ENCODE results near the gene ZBTB44.
A peak's percentile ranks its signal among the peaks of the same experiment; 100 is the strongest.

ZBTB44 gene

DNA sequence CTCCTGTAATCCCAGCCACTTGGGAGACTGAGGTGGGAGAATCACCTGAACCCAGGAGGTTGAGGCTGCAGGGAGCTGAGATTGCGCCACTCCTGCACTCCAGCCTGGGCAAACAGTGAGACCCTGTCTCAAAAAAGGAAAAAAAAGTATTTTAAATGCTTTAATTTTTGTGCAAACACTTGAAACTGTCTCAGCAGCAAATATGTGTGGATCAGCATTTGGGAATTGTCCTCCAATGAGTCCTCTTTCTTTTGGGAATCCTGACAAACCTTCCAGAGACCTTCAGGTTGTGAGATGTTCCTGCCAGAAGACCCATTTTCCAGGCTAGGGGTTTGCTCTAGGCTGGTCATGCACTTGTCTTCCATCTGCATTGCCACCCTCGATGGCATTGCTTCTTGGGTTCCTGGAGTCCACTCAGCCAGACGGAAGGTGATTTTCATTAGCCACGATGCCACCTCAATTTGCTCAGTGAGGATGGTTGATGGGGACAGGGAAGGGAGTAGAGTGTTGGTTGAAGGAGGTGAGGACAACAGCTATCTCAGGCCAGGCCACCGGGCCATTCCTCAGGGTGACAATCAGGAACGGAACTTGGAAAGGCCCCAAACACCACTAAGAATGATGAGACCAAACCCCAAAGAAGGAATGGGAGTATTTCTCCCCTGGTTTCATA lies 99.7 kb downstream of the ZBTB44 start:
- DNase-seq (ENCODE audit: low spot score): no peak

DNA sequence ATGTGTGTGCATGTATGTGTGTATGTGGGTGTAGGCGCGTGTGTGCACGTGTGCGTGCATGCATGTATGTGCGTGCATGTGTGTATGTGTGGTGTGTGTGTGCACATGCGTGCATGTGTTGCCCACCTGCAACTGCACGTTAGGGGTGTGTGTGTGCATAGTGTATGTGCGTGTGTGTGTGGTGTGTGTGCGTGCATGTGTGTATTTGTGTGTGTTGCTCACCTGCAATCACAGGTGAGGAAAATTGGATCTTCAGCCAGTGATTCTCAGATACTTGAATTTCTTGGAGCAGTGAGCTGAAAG lies 100.8 kb downstream of the ZBTB44 start:
- DNase-seq (ENCODE audit: low spot score): no peak

DNA sequence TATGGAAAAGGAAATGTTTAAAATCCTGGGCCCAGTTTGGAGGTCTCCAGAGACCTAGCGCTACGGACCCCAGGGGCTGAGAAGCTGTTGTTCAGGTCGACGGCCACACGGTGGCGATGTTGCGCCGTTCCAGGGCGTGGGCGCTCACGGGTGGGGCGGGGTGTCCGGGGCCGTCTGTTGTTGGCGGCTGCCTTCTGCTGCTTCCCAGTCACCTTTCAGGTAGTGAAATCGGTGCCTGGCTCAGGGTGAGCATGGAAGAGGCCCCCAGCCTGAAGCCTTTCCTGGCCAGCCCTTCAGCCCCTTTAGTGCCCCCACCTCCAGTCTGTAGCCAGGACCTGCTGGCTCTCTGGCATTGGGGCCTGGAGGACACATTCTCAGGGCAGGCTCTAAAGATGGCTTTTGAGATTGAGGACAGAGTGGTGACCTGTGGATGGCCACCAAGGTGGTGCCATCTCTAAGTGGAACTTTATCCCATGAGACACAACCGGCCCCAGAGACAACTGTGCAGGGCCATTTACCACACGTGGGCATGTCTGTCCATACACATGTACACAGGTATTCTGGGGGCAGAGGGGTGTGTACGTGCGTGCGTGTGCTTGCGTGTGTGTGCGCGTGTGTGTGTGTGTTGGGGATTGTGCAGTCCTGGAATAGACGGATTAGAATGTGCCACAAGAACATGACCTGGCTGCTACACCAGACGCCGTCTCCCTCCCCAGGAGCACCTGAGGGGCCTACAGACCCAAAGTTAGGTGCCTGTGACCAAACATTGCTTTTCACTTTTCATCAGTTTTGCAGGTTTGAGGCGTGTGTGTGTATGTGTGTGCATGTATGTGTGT lies 101.4 kb downstream of the ZBTB44 start:
- DNase-seq (ENCODE audit: low spot score): peak; percentile 22

DNA sequence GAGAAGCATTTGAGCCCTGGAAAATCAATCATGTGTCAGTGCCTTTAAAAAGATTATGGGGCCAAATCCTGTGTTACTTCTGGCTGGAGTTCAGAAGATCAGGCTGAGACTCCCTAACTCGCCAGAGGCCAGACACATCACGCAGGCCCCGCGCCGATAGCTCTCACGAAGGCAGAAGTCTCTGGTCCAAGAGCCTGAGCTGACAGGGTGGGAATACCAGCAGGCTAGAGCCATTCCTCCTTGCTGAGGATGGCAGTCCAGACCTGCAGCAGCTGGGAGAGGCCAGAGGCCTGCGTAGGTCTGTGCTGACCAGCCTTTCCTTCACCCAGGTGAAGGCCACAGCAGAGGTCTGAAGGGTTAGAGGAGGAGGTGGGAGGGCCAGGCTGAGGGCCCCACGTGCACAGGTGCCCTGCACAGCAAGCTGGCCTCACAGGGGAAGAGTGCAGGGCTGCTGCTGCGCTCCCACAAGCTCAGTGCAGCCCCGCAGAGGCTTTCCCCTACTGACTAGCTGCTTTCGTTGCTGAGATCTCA lies 102.2 kb downstream of the ZBTB44 start:
- DNase-seq (ENCODE audit: low spot score): no peak

DNA sequence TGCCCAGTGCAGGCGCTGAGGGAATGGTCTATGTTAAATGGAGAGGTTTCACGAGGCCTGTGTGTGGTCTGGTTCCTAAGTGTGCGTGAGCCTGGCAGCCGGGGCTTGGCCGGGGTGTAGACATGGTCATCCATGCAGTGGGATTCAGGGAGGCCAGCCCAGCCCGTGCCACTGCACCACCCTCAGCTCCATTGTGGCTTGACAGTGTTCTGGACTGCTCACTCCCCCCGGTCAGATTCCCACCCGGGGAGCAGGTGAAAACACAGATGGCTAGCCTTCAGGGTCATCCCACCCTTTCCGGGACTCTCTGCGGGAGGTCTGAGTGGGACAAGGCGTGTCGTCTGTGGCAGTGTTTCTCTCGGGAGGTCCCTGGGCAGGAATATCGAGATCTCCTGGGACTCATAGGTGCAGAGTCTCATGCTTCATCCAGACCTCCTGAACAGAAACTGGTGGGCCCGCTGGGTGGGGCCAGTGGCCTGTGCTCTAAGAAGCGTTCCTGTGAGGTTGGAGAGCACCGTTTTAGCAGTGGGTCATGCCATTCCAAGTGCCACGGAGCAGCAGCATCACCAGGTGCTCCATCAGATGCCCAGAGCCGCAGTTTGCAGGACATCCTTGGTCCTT lies 102.8 kb downstream of the ZBTB44 start:
- DNase-seq (ENCODE audit: low spot score): no peak

DNA sequence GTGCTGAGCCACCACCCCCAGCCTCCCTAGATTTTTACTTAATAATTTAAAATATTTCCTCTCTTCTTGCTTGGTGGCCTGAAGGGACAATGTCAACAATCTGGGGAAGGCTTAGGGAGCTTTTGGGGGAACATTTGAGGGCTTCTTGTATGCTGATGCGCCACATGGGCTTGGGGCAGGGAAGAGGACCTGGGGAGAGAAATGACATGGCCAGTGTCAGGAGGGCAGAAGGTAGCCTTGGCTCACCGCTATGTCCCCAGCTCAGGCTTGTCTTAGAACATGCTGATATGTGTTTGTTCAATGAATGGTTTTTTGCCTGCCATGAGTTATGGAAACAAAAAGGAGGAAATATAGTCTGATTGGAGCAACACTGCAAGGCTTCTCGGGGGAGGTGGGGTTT lies 103.6 kb downstream of the ZBTB44 start:
- DNase-seq (ENCODE audit: low spot score): no peak

DNA sequence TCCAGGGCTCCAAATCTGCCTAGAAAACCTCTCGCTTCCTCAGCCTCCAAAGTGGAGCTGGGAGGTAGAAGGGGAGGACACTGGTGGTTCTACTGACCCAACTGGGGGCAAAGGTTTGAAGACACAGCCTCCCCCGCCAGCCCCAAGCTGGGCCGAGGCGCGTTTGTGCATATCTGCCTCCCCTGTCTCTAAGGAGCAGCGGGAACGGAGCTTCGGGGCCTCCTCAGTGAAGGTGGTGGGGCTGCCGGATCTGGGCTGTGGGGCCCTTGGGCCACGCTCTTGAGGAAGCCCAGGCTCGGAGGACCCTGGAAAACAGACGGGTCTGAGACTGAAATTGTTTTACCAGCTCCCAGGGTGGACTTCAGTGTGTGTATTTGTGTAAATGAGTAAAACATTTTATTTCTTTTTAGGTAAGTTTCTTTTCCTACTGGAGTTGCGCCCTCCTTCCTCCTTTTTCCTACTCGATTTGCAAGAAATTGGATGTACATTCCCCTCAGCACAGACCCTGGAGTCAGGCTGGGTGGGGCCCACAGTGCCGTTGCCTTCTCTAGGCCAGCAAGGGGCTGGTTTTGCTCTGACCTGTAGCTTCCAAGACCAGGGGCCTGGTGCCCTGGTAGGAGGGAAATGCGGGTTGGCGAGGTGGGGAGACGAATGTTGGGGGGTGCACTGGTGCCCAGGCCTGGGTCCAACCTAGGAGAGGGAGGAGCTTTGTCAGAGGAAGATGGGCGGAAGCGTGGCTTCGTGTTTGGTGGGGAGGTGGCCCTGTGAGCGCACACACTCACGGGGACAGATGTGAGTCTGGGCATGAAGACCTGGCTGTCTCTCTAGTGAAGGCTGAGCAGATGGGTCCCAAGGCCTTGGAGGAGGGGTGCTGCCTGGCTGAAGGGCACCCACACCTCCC lies 104.5 kb downstream of the ZBTB44 start:
- no peak for DNase-seq (ENCODE audit: low spot score)

DNA sequence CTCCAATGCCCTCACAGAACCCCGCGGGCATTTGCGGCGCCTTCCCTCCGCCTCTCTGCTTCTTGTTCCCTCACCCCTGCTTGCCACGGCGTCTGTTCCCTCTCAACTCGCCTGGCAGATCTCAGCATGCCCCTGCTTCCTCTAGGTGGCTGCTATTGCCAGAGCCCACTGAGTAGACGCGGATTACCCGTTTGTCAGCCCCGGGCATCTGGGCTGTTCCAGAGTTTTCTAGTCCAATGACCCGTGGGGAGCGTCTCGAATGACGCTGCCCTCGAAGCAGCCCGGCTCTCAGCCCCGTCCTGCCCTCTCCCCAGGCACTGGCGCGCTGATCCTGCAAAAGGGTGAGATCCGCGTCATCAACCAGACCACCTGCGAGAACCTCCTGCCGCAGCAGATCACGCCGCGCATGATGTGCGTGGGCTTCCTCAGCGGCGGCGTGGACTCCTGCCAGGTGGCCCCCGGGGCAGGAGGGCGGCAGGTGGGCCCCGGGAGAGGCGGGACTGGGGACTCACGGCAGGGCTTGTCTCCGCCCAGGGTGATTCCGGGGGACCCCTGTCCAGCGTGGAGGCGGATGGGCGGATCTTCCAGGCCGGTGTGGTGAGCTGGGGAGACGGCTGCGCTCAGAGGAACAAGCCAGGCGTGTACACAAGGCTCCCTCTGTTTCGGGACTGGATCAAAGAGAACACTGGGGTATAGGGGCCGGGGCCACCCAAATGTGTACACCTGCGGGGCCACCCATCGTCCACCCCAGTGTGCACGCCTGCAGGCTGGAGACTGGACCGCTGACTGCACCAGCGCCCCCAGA lies 105.4 kb downstream of the ZBTB44 start:
- DNase-seq (ENCODE audit: low spot score): no peak

DNA sequence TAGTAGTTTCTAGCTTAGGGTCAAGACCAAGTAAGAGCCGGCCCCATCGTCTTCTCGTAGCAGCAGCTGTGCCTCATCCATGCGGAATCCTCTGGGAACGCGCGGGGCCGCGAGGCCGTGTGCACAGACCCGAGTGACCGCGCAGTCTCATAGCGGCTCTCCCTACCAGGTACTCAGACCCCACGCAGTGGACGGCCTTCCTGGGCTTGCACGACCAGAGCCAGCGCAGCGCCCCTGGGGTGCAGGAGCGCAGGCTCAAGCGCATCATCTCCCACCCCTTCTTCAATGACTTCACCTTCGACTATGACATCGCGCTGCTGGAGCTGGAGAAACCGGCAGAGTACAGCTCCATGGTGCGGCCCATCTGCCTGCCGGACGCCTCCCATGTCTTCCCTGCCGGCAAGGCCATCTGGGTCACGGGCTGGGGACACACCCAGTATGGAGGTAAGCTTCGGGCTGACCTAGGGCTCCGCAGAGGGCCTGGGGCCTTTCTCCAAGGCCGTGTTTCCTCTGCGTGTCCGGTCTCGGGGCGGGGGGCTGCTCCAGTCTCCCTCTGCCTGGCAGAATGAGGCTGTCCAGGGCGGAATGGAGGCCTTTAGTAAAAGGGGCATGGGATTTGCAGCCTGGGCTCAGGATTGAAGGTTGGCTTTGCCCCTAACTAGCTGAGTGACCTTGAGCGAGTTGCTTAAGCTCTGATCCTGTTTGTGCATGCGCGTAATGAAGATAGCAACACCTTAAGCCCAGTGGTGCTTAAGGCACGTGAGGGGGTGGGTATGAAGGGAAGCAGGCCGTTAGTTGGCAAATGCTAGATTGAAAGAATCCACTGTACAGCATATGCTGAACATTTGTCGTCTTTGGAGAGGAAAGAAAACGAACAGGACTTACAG lies 106.2 kb downstream of the ZBTB44 start:
- DNase-seq (ENCODE audit: low spot score): no peak

DNA sequence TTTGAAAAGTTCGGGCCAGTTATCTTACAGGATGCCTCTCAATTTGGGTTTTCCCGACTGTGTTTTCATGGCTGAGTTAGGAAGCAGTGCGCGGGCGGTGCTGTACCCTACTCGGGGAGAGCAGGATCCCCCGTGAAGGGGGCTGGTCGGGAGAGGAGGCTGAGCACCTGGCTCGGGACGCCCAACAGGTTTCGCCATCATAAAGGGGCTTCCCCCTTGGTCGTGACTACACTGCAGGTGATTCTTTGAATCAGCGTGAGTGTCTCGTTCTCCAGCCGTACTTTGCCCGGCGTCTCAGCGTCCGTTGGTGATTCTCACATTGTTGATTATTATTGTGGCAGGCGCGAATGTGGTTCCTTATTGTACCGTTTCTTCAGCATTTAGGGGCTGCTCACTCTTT lies 108.6 kb downstream of the ZBTB44 start:
- no peak for DNase-seq (ENCODE audit: low spot score)

DNA sequence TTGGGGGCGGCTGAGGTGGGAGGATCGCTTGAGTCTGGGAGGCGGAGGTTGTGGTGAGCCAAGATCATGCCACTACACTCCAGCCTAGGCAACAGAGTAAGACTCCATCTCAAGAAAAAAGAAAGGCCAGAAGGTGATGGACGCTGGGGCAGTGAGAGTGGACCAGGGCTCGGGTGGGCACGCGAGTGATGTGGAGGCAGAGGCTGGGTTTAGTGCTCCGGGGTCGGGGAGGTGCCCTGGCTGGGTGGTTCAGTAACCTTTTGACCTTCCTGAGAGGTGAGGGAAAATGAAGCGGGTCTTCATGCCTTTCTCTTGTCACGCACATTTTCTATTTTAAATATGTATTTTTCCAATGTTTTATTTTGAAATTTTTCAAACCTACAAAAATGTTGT lies 110.0 kb downstream of the ZBTB44 start:
- DNase-seq (ENCODE audit: low spot score): no peak

DNA sequence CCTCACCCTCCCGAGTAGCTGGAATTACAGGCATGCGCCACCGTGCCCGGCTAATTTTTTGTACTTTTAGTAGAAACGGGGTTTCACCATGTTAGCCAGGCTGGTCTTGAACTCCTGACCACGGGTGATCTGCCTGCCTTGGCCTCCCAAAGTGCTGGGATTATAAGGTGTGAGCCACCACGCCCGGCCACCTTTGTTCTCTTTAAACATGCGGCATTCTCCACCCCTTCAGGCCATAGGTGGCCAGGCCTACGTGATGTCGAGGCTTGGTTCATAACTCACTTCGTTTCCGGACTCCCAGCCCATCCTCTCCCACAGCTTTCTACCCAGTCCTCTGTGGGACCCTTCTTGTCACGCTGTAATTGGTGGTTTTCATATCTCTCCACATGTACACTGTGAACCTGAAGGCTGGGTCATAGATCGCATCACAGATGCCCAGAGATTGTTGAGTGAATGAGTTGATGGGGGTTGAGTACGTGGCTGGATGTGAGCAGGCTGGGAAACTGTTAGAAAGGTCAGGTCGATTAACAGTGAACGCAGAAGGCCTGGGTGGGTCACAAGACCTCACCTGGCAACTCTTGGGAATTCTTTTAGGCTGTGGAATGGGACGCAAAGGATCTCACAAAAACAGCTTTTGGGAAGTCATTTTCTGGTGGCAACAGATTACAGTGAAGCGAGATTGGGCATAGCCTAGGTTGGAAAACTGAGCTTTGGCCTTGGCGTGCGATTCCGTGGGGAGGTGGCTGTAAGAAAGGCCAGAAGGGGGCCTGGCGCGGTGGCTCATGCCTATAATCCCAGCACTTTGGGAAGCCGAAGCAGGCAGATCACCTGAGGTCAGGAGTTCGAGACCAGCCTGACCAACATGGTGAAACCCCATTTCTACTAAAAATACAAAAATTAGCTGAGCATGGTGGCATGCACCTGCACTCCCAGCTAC lies 110.7 kb downstream of the ZBTB44 start:
- DNase-seq (ENCODE audit: low spot score): no peak

DNA sequence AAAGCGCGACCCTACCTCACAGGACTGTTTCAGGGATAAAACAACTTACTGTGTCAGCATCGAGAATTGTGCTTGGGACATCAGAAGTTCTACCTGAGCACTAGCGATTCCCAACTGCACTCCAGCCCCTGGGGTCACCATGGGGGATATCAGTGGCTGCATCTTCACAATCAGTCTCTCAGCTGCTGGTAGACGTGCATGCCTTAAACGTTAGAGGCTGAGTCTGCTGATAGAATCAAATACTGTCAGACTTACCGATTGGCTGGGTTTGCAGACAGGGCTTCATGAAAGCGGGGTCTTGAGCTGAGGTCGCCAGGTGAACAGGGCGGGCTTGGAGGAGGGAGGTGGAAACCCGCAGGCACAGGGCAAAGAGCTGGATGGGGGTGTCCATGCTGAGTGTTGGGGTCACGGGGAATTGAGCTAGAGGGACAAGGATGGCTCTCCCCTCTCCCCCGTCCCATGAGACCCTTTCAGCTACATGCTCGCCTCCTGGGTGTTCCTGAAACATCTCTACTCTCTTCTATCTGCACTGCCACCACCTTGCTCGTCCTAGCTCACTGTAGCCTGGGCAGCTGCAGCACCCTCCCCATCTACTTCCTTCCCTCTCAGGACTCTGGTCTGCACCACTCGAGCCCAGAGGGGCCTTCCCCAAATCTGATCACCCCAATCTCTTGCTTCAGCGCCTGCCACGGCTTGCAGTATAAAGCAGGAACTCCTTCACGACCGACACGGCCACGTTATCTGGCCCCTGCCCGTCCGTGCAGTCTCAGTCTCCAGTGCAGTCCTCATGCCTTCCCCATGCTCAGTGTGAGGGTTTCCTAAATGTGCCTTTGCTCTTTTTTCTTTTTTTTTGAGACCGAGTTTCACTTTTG lies 111.7 kb downstream of the ZBTB44 start:
- DNase-seq (ENCODE audit: low spot score): no peak

DNA sequence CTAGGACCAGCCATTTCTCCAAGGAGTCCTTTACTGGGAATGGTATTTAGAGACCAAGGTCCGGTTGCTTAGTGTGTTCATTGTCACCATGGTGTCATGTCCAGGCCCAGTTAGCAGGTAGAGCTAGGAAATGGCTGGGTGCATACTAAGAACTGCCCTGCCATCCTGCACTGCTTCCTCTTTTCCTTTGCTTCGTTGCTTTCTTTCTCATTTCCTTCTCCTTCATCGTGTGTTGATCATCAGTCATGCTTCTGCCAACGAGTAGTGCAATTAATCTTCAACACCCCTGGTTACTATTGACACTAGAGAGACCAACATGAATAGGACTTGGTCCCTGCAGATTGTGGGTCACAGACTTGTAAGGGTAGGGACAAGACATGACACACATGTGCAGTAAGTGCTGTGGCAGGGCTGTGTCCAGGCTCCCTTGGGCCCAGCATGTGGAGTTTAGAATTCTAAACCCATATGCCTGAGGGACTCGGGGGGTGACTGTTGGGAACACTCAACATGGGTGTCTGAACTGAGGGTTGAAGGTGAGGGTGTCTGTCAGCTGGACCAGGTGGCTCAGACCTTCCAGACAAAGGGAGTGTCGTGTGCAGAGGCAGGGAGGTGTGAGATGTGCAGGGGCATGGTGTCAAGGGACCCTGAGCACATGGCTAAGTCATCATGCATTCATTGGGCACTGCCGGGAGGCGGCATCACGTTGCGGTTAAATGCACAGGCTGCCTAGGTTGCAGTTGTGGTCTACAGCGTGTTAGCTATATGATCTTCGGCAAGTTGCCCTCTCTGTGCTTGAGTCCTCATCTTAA lies 112.5 kb downstream of the ZBTB44 start:
- no peak for DNase-seq (ENCODE audit: low spot score)

DNA sequence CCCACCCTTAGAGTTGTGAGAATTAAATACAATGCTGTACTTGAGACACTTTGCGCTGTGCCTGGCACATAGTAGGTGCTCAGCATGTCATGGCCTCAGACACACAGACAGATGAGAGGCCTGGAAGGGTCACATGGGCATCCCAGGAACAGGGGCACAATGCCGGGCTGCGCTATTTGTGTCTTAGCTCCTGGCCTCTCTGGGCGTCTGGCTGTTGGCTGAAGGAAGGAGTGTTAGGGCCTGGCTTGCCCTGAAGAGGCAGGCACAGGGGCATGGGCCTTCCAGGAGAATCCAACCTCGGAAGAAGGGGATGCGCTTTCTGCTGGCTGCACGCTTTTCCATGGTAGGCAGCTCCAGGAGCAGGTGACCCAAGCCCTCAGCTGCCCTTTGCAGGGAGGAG lies 113.7 kb downstream of the ZBTB44 start:
- no peak for DNase-seq (ENCODE audit: low spot score)

DNA sequence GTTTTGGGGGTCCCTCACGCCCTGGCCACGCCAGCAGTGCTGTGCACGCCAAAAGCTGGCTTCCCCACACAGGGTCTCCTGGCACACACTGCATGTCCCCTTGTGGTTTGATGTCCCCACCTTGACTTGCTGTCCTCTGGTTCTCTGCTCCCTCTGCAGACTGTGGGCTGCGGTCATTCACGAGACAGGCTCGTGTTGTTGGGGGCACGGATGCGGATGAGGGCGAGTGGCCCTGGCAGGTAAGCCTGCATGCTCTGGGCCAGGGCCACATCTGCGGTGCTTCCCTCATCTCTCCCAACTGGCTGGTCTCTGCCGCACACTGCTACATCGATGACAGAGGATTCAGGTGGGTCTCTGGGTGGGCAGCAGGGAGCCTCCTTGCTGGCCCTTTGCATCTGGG lies 114.9 kb downstream of the ZBTB44 start:
- DNase-seq (ENCODE audit: low spot score): no peak

DNA sequence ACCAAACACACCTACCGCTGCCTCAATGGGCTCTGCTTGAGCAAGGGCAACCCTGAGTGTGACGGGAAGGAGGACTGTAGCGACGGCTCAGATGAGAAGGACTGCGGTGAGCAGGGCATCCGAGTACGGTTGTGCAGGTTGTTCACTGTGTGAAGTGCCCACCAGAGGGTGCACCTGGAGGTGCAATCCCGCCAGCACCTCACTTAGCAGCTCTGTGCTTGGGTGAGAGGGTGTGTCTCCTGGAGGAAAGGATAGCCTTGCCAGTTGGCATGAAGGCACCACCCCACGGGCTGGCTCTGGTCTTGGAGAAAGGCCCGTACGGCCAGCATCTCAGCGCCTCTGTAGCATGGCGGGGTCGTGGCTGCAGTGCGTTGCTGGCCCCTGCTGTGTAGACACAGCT lies 115.8 kb downstream of the ZBTB44 start:
- no peak for DNase-seq (ENCODE audit: low spot score)

All from kidney capillary endothelial cell (primary cell).